PC-9 (cell line): ENCODE measurements around the gene MAP2K1. TPM values are rescaled to one million over a fixed set of nuclear protein-coding genes. Genes with fewer than 3 reads are reported as not detected.
A peak's percentile ranks its signal among the peaks of the same experiment; 100 is the strongest.

ENCODE experiments used
- BruUV-seq: library from RNA; stranded (reverse); fragments of 400-500 nt; replicated peaks from 2 replicates; lab custom pipeline; 2021; lab: Mats Ljungman, UMichigan
- CTCF ChIA-PET: fragments of 300-600 bp; sonication (Branson Sonifier 250); formaldehyde crosslinking; loops from one replicate; lab custom pipeline; 2022; ENCODE audit warnings: antibody characterized with exemption; lab: Charles Lee
- POLR2A ChIA-PET: fragments of 300-600 bp; sonication (Branson Sonifier 250); formaldehyde crosslinking; loops from one replicate; lab custom pipeline; 2022; ENCODE audit warnings: antibody characterized with exemption; ENCODE audit not compliant: unreplicated experiment; lab: Charles Lee
- DNase-seq, 2 experiments: peaks; one replicate each; pipeline versions ENCODE4 v3.0.0 to v3.0.0-alpha.2; 2015 to 2022; ENCODE audit warnings: mixed read lengths in 1 of 2
- H2AFZ ChIP-seq: fragments of 200-600 bp; sonication (generic); 2 replicates; pipeline ENCODE4 v1.8.1; 2017; ENCODE audit warnings: antibody characterized with exemption
- H3F3A ChIP-seq: fragments of 200-600 bp; sonication (generic); 2 replicates; pipeline ENCODE4 v1.8.1; 2017; ENCODE audit warnings: antibody characterized with exemption, mild to moderate bottlenecking, low read depth; ENCODE audit not compliant: insufficient read depth
- H3K27ac ChIP-seq: fragments of 200-600 bp; sonication (generic); 2 replicates; pipeline ENCODE4 v1.6.1; 2016; ENCODE audit warnings: mixed run types
- H3K27me3 ChIP-seq: fragments of 200-600 bp; sonication (generic); 2 replicates; pipeline ENCODE4 v1.6.1; 2016; ENCODE audit warnings: low read depth, mixed run types; ENCODE audit not compliant: insufficient read depth
- H3K36me3 ChIP-seq: fragments of 200-600 bp; sonication (generic); 2 replicates; pipeline ENCODE4 v1.6.1; 2016; ENCODE audit warnings: low read depth, mixed run types
- H3K4me1 ChIP-seq: fragments of 200-600 bp; sonication (generic); replicated peaks from 2 replicates; pipeline ENCODE4 v1.6.1; 2016; ENCODE audit warnings: mixed run types; ENCODE audit not compliant: insufficient read depth
- H3K4me2 ChIP-seq: fragments of 200-600 bp; sonication (generic); 2 replicates; pipeline ENCODE4 v1.6.1; 2017; ENCODE audit warnings: mixed run types
- H3K4me3 ChIP-seq: fragments of 200-600 bp; sonication (generic); 2 replicates; pipeline ENCODE4 v1.6.1; 2016; ENCODE audit warnings: mixed run types
- H3K79me2 ChIP-seq: fragments of 200-600 bp; sonication (generic); 2 replicates; pipeline ENCODE4 v1.6.1; 2017; ENCODE audit warnings: low read depth, mixed run types
- H3K9me2 ChIP-seq: fragments of 200-600 bp; sonication (generic); 2 replicates; pipeline ENCODE4 v1.8.1; 2017; ENCODE audit warnings: mild to moderate bottlenecking; ENCODE audit not compliant: insufficient read depth
- H3K9me3 ChIP-seq: fragments of 200-600 bp; sonication (generic); 2 replicates; pipeline ENCODE4 v1.8.1; 2016; ENCODE audit warnings: low read depth; ENCODE audit not compliant: insufficient read depth
- H4K20me1 ChIP-seq: fragments of 200-600 bp; sonication (generic); 2 replicates; pipeline ENCODE4 v1.8.1; 2017; ENCODE audit not compliant: insufficient read depth
- CTCF ChIP-seq: fragments of 200-600 bp; sonication (generic); conservative IDR thresholded peaks from 2 replicates; pipeline ENCODE4 v1.6.1; 2017; ENCODE audit warnings: mixed run types, antibody characterized with exemption, mild to moderate bottlenecking, moderate library complexity
- EZH2 ChIP-seq: fragments of 200-600 bp; sonication (generic); IDR thresholded peaks from 2 replicates; pipeline ENCODE4 v1.8.0; 2017; ENCODE audit warnings: antibody characterized with exemption, low read depth
- intact Hi-C: fragments of 100-400 bp; cut with micrococcal nuclease; formaldehyde crosslinking; loops from one replicate; pipeline ENCODE4 v1.10.0; 2022; ENCODE audit not compliant: unreplicated experiment
- total RNA-seq: library from RNA; stranded (reverse); gene quantifications from 2 replicates; pipeline ENCODE4 v1.2.3, GENCODE V29; 2021

The MAP2K1 gene
- total RNA-seq, 1 experiment from 2014 or later: 78.6 TPM

GRCh38 chr15:66472176-66472999 lies 85.7 kb downstream of the MAP2K1 start:
- TSS peak; percentile 80 for BruUV-seq
- no peaks in the 10 kb centered on the region for H3F3A ChIP-seq
- no peaks in the 10 kb centered on the region for H3K36me3 ChIP-seq
- H3K9me2 ChIP-seq: no peaks in the 10 kb centered on the region
- H2AFZ ChIP-seq: no peak overlapping the region
- POLR2A ChIA-PET: interaction anchor here (0.6 to 0.8 kb wide), 9 partner anchors 10 to 178 kb away, joined by 3 to 20 read pairs (median 5); partner anchors contain the start of genes MAP2K1 and ZWILCH
- H3K27ac ChIP-seq: no peak overlapping the region
- no peaks in the 10 kb centered on the region for H3K27me3 ChIP-seq
- no peaks in the 10 kb centered on the region for H3K9me3 ChIP-seq
- H3K4me3 ChIP-seq: no peak overlapping the region
- peak in 1 of 2 experiments; percentile 34 for DNase-seq
- CTCF ChIA-PET: interaction anchor here (0.5 kb wide), 1 partner anchor 86 kb away, joined by 11 read pairs; the partner anchor contains the start of gene MAP2K1
- intact Hi-C loops: loop anchor here (1.0 kb wide), 1 partner anchor 11 kb away; no protein-coding TSS in a partner anchor
- no peak overlapping the region for H3K4me2 ChIP-seq
- H3K4me1 ChIP-seq: no peaks in the 10 kb centered on the region; the same call in 1 of the 2 replicates
- H3K79me2 ChIP-seq: no peaks in the 10 kb centered on the region
- no peak for TF ChIP-seq EZH2
- no peak for TF ChIP-seq CTCF
- no peaks in the 10 kb centered on the region for H4K20me1 ChIP-seq

DNA sequence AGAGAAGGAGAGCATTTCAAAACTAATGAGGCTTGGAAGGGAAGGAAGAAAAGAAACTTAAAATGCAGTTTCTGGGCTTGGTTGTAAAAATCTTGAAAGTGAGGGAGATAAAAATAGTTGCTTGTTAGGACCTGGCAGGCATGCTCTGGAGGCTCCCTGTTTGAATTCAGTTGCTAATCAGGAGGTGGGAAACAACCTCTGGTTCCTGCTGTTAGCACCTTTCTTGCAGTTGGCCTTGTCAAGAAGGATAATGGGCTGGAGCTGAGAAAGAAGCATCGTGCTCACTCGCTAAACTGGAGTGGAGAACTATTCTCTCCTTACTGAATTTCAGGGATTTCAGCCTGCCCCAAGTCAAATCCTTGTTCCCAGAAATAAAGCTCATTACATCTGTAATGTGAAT lies 87.4 kb downstream of the MAP2K1 start:
- no peak overlapping the region for H3K27ac ChIP-seq
- no peaks in the 10 kb centered on the region for H3F3A ChIP-seq
- intact Hi-C loops: no loop called here
- H3K36me3 ChIP-seq: no peaks in the 10 kb centered on the region
- H3K27me3 ChIP-seq: no peaks in the 10 kb centered on the region
- no peaks in the 10 kb centered on the region for H3K79me2 ChIP-seq
- no peaks in the 10 kb centered on the region for H3K9me2 ChIP-seq
- no peaks in the 10 kb centered on the region for H4K20me1 ChIP-seq
- no TSS peak for BruUV-seq
- no peak overlapping the region for H3K4me3 ChIP-seq
- no peak overlapping the region for H2AFZ ChIP-seq
- no peak overlapping the region for H3K4me2 ChIP-seq
- CTCF ChIA-PET: no interaction called here
- DNase-seq: no peak
- TF ChIP-seq CTCF (no peak), EZH2 (no peak)
- H3K9me3 ChIP-seq: no peaks in the 10 kb centered on the region
- POLR2A ChIA-PET: no interaction called here
- H3K4me1 ChIP-seq: no peaks in the 10 kb centered on the region; the same call in 1 of the 2 replicates

GRCh38 chr15:66474963-66475362 lies 88.3 kb downstream of the MAP2K1 start:
- no peak overlapping the region for H3K4me3 ChIP-seq
- BruUV-seq: no TSS peak
- H3K9me3 ChIP-seq: no peaks in the 10 kb centered on the region
- ChIA-PET POLR2A (interaction anchor here (0.6 kb wide), 1 partner anchor 1304 kb away, joined by 3 read pairs; no protein-coding TSS in a partner anchor), CTCF (interaction anchor here (0.6 kb wide), 1 partner anchor 208 kb away, joined by 3 read pairs; no protein-coding TSS in a partner anchor)
- intact Hi-C loops: no loop called here
- H3K4me1 ChIP-seq: no peaks in the 10 kb centered on the region; the same call in 1 of the 2 replicates
- no peaks in the 10 kb centered on the region for H4K20me1 ChIP-seq
- no peak overlapping the region for H2AFZ ChIP-seq
- TF ChIP-seq EZH2 (no peak), CTCF (no peak)
- H3K27me3 ChIP-seq: no peaks in the 10 kb centered on the region
- H3K9me2 ChIP-seq: no peaks in the 10 kb centered on the region
- no peak overlapping the region for H3K4me2 ChIP-seq
- no peak for DNase-seq
- no peaks in the 10 kb centered on the region for H3F3A ChIP-seq
- no peaks in the 10 kb centered on the region for H3K79me2 ChIP-seq
- no peaks in the 10 kb centered on the region for H3K36me3 ChIP-seq
- no peak overlapping the region for H3K27ac ChIP-seq
